ENCODE results near the gene PLD1. TPM values are rescaled to one million over a fixed set of nuclear protein-coding genes. Genes with fewer than 3 reads are reported as not detected.
"Not testable (repeated sequence)": the region's sequence is repeated elsewhere in the genome, so short reads cannot be mapped to it uniquely, and the experiment has no call there.

PLD1 gene
- 6.2 and 7.5 TPM in 2 replicates for total RNA-seq (2014; rRNA removed; shearing (Covaris generic))
- polyA plus RNA-seq (2015; cell fraction: cytosol; rRNA removed): 8.2 and 11.2 TPM in 2 replicates
- 28.6 and 31.8 TPM in 2 replicates for polyA plus RNA-seq (2015; cell fraction: nucleus; rRNA removed)

- peak; percentile 88 for DNase-seq (ENCODE audit: low read depth)
These were observed at the start of gene PLD1 for GRCh38 chr3:171809861-171810628. Gene PLD1 (minus strand): TSS chr3:171810483. CDS start chr3:171738051, 72,432 bp downstream.

GRCh38 chr3:171858770-171859169 is 48.5 kb upstream of the PLD1 start:
- not testable (repeated sequence) for DNase-seq (ENCODE audit: low read depth)

- no peak for DNase-seq (ENCODE audit: low read depth)
These were observed 44.5 kb upstream of the PLD1 start for GRCh38 chr3:171854649-171855305.

GRCh38 chr3:171851660-171852058 is 41.4 kb upstream of the PLD1 start:
- DNase-seq (ENCODE audit: low read depth): peak; percentile 79

- no peak for DNase-seq (ENCODE audit: low read depth)
These were observed 40.8 kb upstream of the PLD1 start for GRCh38 chr3:171850960-171851659.

GRCh38 chr3:171850320-171850959 is 40.2 kb upstream of the PLD1 start:
- DNase-seq (ENCODE audit: low read depth): no peak

- no peak for DNase-seq (ENCODE audit: low read depth)
These were observed 39.5 kb upstream of the PLD1 start for GRCh38 chr3:171849617-171850319.

- DNase-seq (ENCODE audit: low read depth): no peak
These were observed 37.4 kb upstream of the PLD1 start for GRCh38 chr3:171847595-171848259.

- no peak for DNase-seq (ENCODE audit: low read depth)
These were observed 36.9 kb upstream of the PLD1 start for GRCh38 chr3:171847133-171847532.

- DNase-seq (ENCODE audit: low read depth): peak; percentile 63
These were observed 36.3 kb upstream of the PLD1 start for GRCh38 chr3:171846597-171846996.

GRCh38 chr3:171845481-171846284 is 35.4 kb upstream of the PLD1 start:
- DNase-seq (ENCODE audit: low read depth): no peak

GRCh38 chr3:171844873-171845272 is 34.6 kb upstream of the PLD1 start:
- DNase-seq (ENCODE audit: low read depth): no peak

- DNase-seq (ENCODE audit: low read depth): peak; percentile 74
These were observed 32.7 kb upstream of the PLD1 start, which contains the start of gene TMEM212 for GRCh38 chr3:171842864-171843518. Gene TMEM212 (plus strand): TSS chr3:171843349. CDS start chr3:171843384, 35 bp downstream.

GRCh38 chr3:171841620-171842000 is 31.3 kb upstream of the PLD1 start:
- no peak for DNase-seq (ENCODE audit: low read depth)

GRCh38 chr3:171840811-171841619 is 30.7 kb upstream of the PLD1 start:
- DNase-seq (ENCODE audit: low read depth): no peak

GRCh38 chr3:171840445-171840810 is 30.1 kb upstream of the PLD1 start:
- DNase-seq (ENCODE audit: low read depth): no peak

- DNase-seq (ENCODE audit: low read depth): no peak
These were observed 29.0 kb upstream of the PLD1 start for GRCh38 chr3:171839270-171839669.

- peak; percentile 47 for DNase-seq (ENCODE audit: low read depth)
These were observed 28.0 kb upstream of the PLD1 start for GRCh38 chr3:171838218-171838720.
